Measurements from ENCODE around the gene SGMS1.

GRCh38 chr10:50341987-50342386, 281.8 kb downstream of the SGMS1 start:
- no peak for TF ChIP-seq ZFP30 (CRISPR knock-in tag; IDR thresholded peaks at IDR 0.05)
- no peak for TF ChIP-seq PPARA (CRISPR knock-in tag; IDR thresholded peaks at IDR 0.05; ENCODE audit: borderline replicate concordance)

All from SK-N-SH treated with all-trans-retinoic acid at 6 μM for 48 hours (cell line).